ENCODE data around the gene LAMA5.

DNA sequence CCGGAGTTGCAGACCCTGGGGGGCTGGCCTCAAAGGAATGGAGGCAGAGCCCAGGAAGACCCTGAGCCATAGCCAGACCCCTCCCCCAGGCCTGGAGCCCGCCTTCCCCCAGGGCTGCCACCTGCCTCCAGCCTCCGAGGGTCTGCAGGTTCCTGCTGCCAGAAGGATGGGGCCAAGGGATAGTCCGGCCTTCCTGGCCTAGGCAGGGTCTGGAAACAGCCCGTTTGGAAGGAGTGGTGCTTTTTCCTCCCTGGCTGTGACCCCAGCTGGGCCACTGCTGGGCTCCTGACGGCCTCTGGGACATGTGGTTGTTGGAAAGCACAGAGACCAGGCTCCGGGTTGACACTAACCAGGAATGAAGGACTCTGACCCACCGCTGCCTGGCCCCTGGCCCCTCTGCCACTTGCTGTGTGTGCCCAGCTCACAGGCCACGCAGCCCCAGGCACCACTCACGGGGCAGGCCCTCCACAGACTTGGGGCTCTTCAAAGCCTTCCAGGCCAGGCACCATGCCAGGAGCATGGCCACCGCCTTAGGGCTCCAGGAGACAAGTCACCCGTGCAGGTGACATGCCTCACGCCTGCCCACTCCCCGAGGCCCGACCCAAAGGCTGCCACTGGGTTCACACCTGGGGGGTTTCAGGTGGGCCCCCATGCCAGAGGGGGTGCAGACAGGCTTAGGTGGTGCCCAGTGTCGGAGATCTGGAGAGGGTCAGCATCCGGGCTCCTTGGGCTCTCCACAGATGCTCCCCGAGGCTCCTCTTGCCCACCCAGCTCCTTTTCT is 3.9 kb upstream of the LAMA5 start:
- TF ChIP-seq, protein P1, sequence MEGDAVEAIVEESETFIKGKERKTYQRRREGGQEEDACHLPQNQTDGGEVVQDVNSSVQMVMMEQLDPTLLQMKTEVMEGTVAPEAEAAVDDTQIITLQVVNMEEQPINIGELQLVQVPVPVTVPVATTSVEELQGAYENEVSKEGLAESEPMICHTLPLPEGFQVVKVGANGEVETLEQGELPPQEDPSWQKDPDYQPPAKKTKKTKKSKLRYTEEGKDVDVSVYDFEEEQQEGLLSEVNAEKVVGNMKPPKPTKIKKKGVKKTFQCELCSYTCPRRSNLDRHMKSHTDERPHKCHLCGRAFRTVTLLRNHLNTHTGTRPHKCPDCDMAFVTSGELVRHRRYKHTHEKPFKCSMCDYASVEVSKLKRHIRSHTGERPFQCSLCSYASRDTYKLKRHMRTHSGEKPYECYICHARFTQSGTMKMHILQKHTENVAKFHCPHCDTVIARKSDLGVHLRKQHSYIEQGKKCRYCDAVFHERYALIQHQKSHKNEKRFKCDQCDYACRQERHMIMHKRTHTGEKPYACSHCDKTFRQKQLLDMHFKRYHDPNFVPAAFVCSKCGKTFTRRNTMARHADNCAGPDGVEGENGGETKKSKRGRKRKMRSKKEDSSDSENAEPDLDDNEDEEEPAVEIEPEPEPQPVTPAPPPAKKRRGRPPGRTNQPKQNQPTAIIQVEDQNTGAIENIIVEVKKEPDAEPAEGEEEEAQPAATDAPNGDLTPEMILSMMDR (optimal IDR thresholded peaks at IDR 0.05 in 1 of 3, IDR thresholded peaks at IDR 0.05 in 1 of 3, conservative IDR thresholded peaks at IDR 0.05 in 1 of 3; ENCODE audit: extremely low read depth in 1 of 3, insufficient read depth in 2 of 3, low read length in 3 of 3), result no peak
- no peak for TF ChIP-seq EZH2 (IDR thresholded peaks at IDR 0.05; ENCODE audit: low read length)

Data from keratinocyte (primary cell).